Panc1 (cell line): ENCODE data around the gene ZC3HAV1. TPM values are rescaled to one million over a fixed set of nuclear protein-coding genes. Genes with fewer than 3 reads are reported as not detected.

ENCODE experiments used
- ATAC-seq: fragments of 200-7000 bp; cut with Tn5 transposase; 2 replicates; pipeline ENCODE4 v1.9.1; 2020; ENCODE audit warnings: mild to moderate bottlenecking, moderate library complexity
- BruUV-seq: library from RNA; stranded (reverse); fragments of 400-500 nt; replicated peaks from 2 replicates; lab custom pipeline; 2021; lab: Mats Ljungman, UMichigan
- CTCF ChIA-PET: fragments of 300-600 bp; sonication (Branson Sonifier 250); formaldehyde crosslinking; loops from one replicate; lab custom pipeline; 2022; ENCODE audit warnings: antibody characterized with exemption; lab: Charles Lee
- POLR2A ChIA-PET: fragments of 300-600 bp; sonication (Branson Sonifier 250); formaldehyde crosslinking; loops from one replicate; lab custom pipeline; 2022; ENCODE audit warnings: antibody characterized with exemption; lab: Charles Lee
- DNase-seq: peaks from one replicate; pipeline ENCODE4 v3.0.0-alpha.2; 2010; ENCODE audit warnings: low read depth, low spot score
- H3K27ac ChIP-seq: 2 replicates; pipeline ENCODE4 v1.5.1; 2011; ENCODE audit warnings: mild to moderate bottlenecking, low read length, inconsistent platforms
- H3K27me3 ChIP-seq: fragments of 200-500 bp; sonication (Bioruptor generic); 2 replicates; pipeline ENCODE4 v1.6.0; 2014; ENCODE audit warnings: low read length, inconsistent platforms; ENCODE audit not compliant: control insufficient read depth, insufficient read depth
- H3K36me3 ChIP-seq: fragments of 200-500 bp; sonication (Bioruptor generic); 2 replicates; pipeline ENCODE4 v1.5.1; 2014; ENCODE audit warnings: inconsistent platforms, mild to moderate bottlenecking, low read length, moderate library complexity; ENCODE audit not compliant: control insufficient read depth, insufficient read depth
- H3K4me1 ChIP-seq: 2 replicates; pipeline ENCODE4 v1.5.1; 2011; ENCODE audit warnings: inconsistent platforms, mild to moderate bottlenecking, low read length, moderate library complexity; ENCODE audit not compliant: control insufficient read depth, insufficient read depth
- H3K4me3 ChIP-seq, 2 experiments: 2 replicates each; pipeline ENCODE4 v1.5.1; 2011 to 2012; ENCODE audit warnings: low read depth in 2 of 2, low read length in 2 of 2, mild to moderate bottlenecking in 2 of 2, inconsistent platforms in 1 of 2, moderate library complexity in 1 of 2
- H3K9me3 ChIP-seq: fragments of 200-500 bp; sonication (Bioruptor generic); 2 replicates; pipeline ENCODE4 v1.5.1; 2014; ENCODE audit warnings: low read depth, mild to moderate bottlenecking, inconsistent platforms, low read length, moderate library complexity; ENCODE audit not compliant: control insufficient read depth, insufficient read depth
- CTCF ChIP-seq: fragments of 450-650 bp; IDR thresholded peaks from 2 replicates; pipeline ENCODE4 v1.5.1; 2017; ENCODE audit warnings: mild to moderate bottlenecking
- POLR2AphosphoS5 ChIP-seq: IDR thresholded peaks from 2 replicates; pipeline ENCODE4 v1.6.1; 2012; ENCODE audit warnings: mild to moderate bottlenecking, low read depth, low read length, moderate library complexity
- REST ChIP-seq, 2 experiments: IDR thresholded peaks; 2 replicates each; pipeline ENCODE4 v1.6.1; 2011 to 2012; ENCODE audit warnings: low read depth in 2 of 2, control low read depth in 1 of 2, low read length in 1 of 2, mild to moderate bottlenecking in 1 of 2, moderate library complexity in 1 of 2; ENCODE audit not compliant: insufficient read depth in 1 of 2
- SIN3A ChIP-seq: IDR thresholded peaks from 2 replicates; pipeline ENCODE4 v1.6.1; 2012; ENCODE audit warnings: low read depth, mild to moderate bottlenecking, low read length, moderate library complexity, borderline replicate concordance; ENCODE audit not compliant: insufficient read depth
- TCF7L2 ChIP-seq: IDR thresholded peaks from 2 replicates; pipeline ENCODE4 v1.6.1; 2011; ENCODE audit warnings: mild to moderate bottlenecking, low read depth, low read length, inconsistent platforms
- in situ Hi-C: cut with HindIII; loops from 2 replicates; pipeline ENCODE4 v1.10.0; 2016; ENCODE audit warnings: low sequenced_read_pairs, low pct_unique_long_range_greater_than_20kb
- intact Hi-C: fragments of 100-400 bp; cut with micrococcal nuclease; formaldehyde crosslinking; loops from one replicate; pipeline ENCODE4 v1.10.0; 2022; ENCODE audit not compliant: unreplicated experiment
- total RNA-seq: library from RNA; stranded (reverse); gene quantifications from one replicate; pipeline ENCODE4 v1.2.1, GENCODE V29; 2021; ENCODE audit not compliant: unreplicated experiment

ZC3HAV1 gene
- total RNA-seq, 1 experiment from 2014 or later, result 47.1 TPM

- Histone ChIP-seq H3K27me3 (no peaks in the 10 kb centered on the region), H3K4me3 (no peak overlapping the region), H3K4me1 (peaks cover 15% of the 10 kb centered on the region; the same call in 1 of the 2 replicates), H3K27ac (peak overlapping the region; percentile 62), H3K9me3 (no peaks in the 10 kb centered on the region), H3K36me3 (no peaks in the 10 kb centered on the region; the same call in 1 of the 2 replicates)
- intact Hi-C loops, result no loop called here
- ChIA-PET CTCF (interaction anchor here (0.6 kb wide), 1 partner anchor 14 kb away, joined by 12 read pairs; no protein-coding TSS in a partner anchor), POLR2A (interaction anchor here (0.8 kb wide), 1 partner anchor 16 kb away, joined by 18 read pairs; no protein-coding TSS in a partner anchor)
- TF ChIP-seq TCF7L2 (no peak), CTCF (no peak), REST (IDR thresholded peaks at IDR 0.05; ENCODE audit: insufficient read depth in 1 of 2, low read depth in 2 of 2, low read length in 1 of 2) (no peak), POLR2AphosphoS5 (no peak), SIN3A (no peak)
- DNase-seq, result no peak
- ATAC-seq, result no peak
- no TSS peak for BruUV-seq
- in situ Hi-C loops, result no loop called here
These were observed 1.6 kb upstream of the ZC3HAV1 start for GRCh38 chr7:139111147-139111546.

- ATAC-seq, result peak; percentile 3
- intact Hi-C loops, result loop anchor here (5.0 kb wide), 1 partner anchor 122 kb away; the partner anchor contains the start of gene UBN2
- no TSS peak for BruUV-seq
- Histone ChIP-seq H3K27ac (peak overlapping the region; percentile 99), H3K4me3 (peak overlapping the region; percentile 75 to 86), H3K27me3 (no peaks in the 10 kb centered on the region), H3K36me3 (no peaks in the 10 kb centered on the region; the same call in 1 of the 2 replicates), H3K4me1 (peaks cover 22% of the 10 kb centered on the region; the same call in 1 of the 2 replicates), H3K9me3 (no peaks in the 10 kb centered on the region)
- in situ Hi-C loops, result no loop called here
- ChIA-PET POLR2A (interaction anchor here (0.6 kb wide), 2 partner anchors 25 to 126 kb away, joined by 3 to 8 read pairs; no protein-coding TSS in a partner anchor), CTCF (interaction anchor here (0.6 kb wide), 1 partner anchor 226 kb away, joined by 3 read pairs; no protein-coding TSS in a partner anchor)
- no peak for DNase-seq
- TF ChIP-seq TCF7L2 (no peak), REST (IDR thresholded peaks at IDR 0.05; ENCODE audit: insufficient read depth in 1 of 2, low read depth in 2 of 2, low read length in 1 of 2) (no peak)
These were observed 477 bp upstream of the ZC3HAV1 start for GRCh38 chr7:139109983-139110411.
